NB4 (cell line): Measurements from ENCODE around the gene MCC.

Experiments
- DNase-seq: peaks from one replicate; pipeline ENCODE4 v3.0.0; 2010; ENCODE audit warnings: low read depth
- H3K4me3 ChIP-seq: one replicate; pipeline ENCODE4 v1.5.1; 2011; ENCODE audit warnings: mild to moderate bottlenecking, low read depth, low read length, moderate library complexity
- MAX ChIP-seq: IDR thresholded peaks from 2 replicates; pipeline ENCODE4 v1.6.1; 2011; ENCODE audit warnings: low read depth, low read length
- MYC ChIP-seq: IDR thresholded peaks from 2 replicates; pipeline ENCODE4 v1.6.1; 2011; ENCODE audit warnings: low read depth, low read length
- POLR2A ChIP-seq: IDR thresholded peaks from 2 replicates; pipeline ENCODE4 v1.6.1; 2011; ENCODE audit warnings: mild to moderate bottlenecking; ENCODE audit not compliant: insufficient read length; ENCODE audit errors: extremely low read depth
- TF ChIP-seq, protein P1 (sequence below): IDR thresholded peaks from one replicate; pipeline ENCODE4 v1.5.1; 2012; ENCODE audit warnings: low read depth, low read length

MCC gene

DNA sequence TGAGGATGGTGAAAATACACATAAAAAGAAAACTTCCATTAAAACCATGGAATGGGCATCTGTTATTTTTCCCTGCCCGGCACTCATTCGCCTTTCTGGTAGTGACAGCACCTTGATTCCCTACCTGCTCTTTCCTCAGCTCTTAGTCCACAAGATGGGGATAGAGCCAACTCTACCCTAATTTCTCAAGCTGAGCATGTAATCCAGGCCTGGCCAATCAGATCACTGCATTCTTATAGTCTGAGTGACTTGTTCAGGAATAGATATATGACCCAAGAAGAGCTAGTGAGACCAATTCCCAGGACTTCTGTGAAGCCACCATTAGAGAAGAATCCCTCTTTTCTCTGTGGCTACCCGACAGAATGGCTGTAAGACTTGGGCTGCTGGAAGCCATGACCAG, 111.6 kb downstream of the MCC start:
- H3K4me3 ChIP-seq = no peak overlapping the region
- TF ChIP-seq, protein P1, sequence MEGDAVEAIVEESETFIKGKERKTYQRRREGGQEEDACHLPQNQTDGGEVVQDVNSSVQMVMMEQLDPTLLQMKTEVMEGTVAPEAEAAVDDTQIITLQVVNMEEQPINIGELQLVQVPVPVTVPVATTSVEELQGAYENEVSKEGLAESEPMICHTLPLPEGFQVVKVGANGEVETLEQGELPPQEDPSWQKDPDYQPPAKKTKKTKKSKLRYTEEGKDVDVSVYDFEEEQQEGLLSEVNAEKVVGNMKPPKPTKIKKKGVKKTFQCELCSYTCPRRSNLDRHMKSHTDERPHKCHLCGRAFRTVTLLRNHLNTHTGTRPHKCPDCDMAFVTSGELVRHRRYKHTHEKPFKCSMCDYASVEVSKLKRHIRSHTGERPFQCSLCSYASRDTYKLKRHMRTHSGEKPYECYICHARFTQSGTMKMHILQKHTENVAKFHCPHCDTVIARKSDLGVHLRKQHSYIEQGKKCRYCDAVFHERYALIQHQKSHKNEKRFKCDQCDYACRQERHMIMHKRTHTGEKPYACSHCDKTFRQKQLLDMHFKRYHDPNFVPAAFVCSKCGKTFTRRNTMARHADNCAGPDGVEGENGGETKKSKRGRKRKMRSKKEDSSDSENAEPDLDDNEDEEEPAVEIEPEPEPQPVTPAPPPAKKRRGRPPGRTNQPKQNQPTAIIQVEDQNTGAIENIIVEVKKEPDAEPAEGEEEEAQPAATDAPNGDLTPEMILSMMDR = no peak
- TF ChIP-seq MYC (no peak), MAX (no peak), POLR2A (no peak)
- no peak for DNase-seq

GRCh38 chr5:113375480-113376060, 112.7 kb downstream of the MCC start:
- TF ChIP-seq MYC (no peak), POLR2A (no peak), MAX (no peak)
- TF ChIP-seq, protein P1 = no peak
- H3K4me3 ChIP-seq = no peak overlapping the region
- no peak for DNase-seq

- no peak for DNase-seq
- H3K4me3 ChIP-seq = no peak overlapping the region
- TF ChIP-seq MYC (no peak), POLR2A (no peak), MAX (no peak)
- TF ChIP-seq, protein P1 = no peak
Measured at GRCh38 chr5:113373426-113373825, 114.8 kb downstream of the MCC start.

DNA sequence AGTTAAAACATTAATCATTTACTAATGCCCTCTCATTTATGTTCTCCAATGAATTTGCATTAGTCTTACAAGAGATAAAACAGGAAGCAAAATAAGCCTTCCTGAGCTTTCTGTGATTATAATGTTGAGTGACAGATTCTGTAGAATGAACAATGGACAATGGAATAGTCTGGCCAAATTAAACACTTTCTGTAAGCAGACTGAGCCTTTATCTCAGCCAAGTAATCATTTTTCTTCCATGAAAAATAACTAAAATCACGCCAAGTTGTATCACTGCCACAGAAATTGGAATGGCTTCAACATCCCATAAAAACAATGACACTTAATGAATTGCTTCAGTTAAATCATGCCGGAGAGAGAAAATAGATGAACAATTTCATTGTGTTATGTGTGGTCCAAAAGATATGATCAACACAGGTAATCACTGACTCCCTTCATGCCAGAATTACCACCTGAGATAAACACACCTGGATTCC, 116.5 kb downstream of the MCC start:
- no peak overlapping the region for H3K4me3 ChIP-seq
- no peak for DNase-seq
- TF ChIP-seq MAX = no peak
- TF ChIP-seq MYC = no peak
- TF ChIP-seq POLR2A = no peak
- TF ChIP-seq, protein P1 = no peak

GRCh38 chr5:113367586-113367985, 120.7 kb downstream of the MCC start:
- TF ChIP-seq MYC (no peak), MAX (no peak), POLR2A (no peak)
- TF ChIP-seq, protein P1 = no peak
- no peak for DNase-seq
- no peak overlapping the region for H3K4me3 ChIP-seq
